ENCODE measurements around the gene TSPAN7. TPM values are rescaled to one million over a fixed set of nuclear protein-coding genes. Genes with fewer than 3 reads are reported as not detected.

Gene TSPAN7
- total RNA-seq, 4 donors from 2014 or later = 26.9 to 170 (median 134) TPM

DNA sequence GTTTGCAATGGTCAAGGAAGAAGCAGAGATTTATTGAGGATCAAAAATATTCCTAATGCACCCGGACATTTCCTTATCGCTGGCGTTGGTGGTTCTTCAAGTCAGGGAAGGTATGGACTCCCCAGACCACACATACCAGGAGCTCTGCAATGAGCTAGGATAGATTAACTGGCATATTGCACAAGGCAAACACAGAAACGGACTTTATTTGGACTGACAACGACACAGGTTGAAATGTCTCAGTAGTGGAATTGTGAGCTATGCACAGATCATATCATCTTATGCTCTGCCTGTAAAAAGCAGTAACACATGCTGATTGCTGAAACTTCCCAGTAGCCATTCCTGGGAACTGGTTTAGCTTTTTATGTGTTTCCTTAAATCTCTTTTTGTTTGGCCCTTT lies 1.7 kb downstream of the TSPAN7 start:
- Histone ChIP-seq H3K27me3 (no peaks in the 10 kb centered on the region), H3K9me3 (no peaks in the 10 kb centered on the region), H3K4me3 (peak overlapping the region in 3 of 4 donors; percentile 42 to 65 (median 53)), H3K36me3 (no peaks in the 10 kb centered on the region), H3K27ac (peak overlapping the region; percentile 65 to 77 (median 70)), H3K4me1 (peaks cover 0 to 6% (median 0%) of the 10 kb centered on the region in 4 donors)
- TF ChIP-seq POLR2A (IDR thresholded peaks at IDR 0.05) (no peak), EP300 (IDR thresholded peaks at IDR 0.05; ENCODE audit: low read depth) (no peak), POLR2AphosphoS5 (IDR thresholded peaks at IDR 0.05) (no peak)
- TF ChIP-seq, protein P1, sequence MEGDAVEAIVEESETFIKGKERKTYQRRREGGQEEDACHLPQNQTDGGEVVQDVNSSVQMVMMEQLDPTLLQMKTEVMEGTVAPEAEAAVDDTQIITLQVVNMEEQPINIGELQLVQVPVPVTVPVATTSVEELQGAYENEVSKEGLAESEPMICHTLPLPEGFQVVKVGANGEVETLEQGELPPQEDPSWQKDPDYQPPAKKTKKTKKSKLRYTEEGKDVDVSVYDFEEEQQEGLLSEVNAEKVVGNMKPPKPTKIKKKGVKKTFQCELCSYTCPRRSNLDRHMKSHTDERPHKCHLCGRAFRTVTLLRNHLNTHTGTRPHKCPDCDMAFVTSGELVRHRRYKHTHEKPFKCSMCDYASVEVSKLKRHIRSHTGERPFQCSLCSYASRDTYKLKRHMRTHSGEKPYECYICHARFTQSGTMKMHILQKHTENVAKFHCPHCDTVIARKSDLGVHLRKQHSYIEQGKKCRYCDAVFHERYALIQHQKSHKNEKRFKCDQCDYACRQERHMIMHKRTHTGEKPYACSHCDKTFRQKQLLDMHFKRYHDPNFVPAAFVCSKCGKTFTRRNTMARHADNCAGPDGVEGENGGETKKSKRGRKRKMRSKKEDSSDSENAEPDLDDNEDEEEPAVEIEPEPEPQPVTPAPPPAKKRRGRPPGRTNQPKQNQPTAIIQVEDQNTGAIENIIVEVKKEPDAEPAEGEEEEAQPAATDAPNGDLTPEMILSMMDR (IDR thresholded peaks at IDR 0.05) = no peak
- 39% methylated on average over 5 of the region's 5 CpGs; no CpG with 5 or more reads in 1 of the 2 donors for WGBS, 2 donors (ENCODE audit: low coverage in 1 of 2)
- intact Hi-C loops (cut with DNase I; ENCODE audit: low total_unique reads) (no loop called here), in situ Hi-C loops (cut with MboI; ENCODE audit: low pct_ligation_motif_present in 1 of 4, low pct_unique_long_range_greater_than_20kb in 1 of 4, low sequenced_read_pairs in 3 of 4) (no loop called here)
- no peak for DNase-seq

DNA sequence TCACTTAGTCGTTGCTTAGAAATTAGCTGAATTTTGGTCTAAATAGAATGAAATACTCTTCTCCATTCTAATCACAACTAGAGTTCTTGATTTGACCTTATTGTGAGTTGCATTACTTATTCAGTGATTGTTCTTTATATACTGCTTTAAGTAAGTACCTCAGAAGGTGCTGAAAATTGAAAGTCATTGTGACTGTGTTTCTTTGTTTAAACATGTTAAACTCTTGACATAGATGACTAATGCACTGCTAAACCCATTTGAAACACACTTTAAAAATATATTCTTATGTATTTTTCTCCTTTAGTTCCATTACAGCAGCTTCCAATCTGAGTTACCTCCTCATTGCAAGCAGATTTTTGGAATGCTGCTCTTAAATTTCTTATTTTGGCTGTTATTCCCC lies 9.1 kb downstream of the TSPAN7 start:
- in situ Hi-C loops (cut with MboI; ENCODE audit: low pct_ligation_motif_present in 1 of 4, low pct_unique_long_range_greater_than_20kb in 1 of 4, low sequenced_read_pairs in 3 of 4) = no loop called here
- H3K4me1 ChIP-seq = no peaks in the 10 kb centered on the region
- intact Hi-C loops (cut with DNase I; ENCODE audit: low total_unique reads) = no loop called here
- 80 to 88% methylated on average over 1 of the region's 1 CpG for WGBS, 2 donors (ENCODE audit: low coverage in 1 of 2)
- no peak for DNase-seq
- H3K27ac ChIP-seq = no peak overlapping the region
- H3K27me3 ChIP-seq = no peaks in the 10 kb centered on the region
- no peaks in the 10 kb centered on the region for H3K9me3 ChIP-seq
- H3K36me3 ChIP-seq = no peaks in the 10 kb centered on the region
- H3K4me3 ChIP-seq = no peak overlapping the region
- TF ChIP-seq EP300 (IDR thresholded peaks at IDR 0.05; ENCODE audit: low read depth) = no peak
- TF ChIP-seq POLR2A (IDR thresholded peaks at IDR 0.05) = no peak
- TF ChIP-seq, protein P1 (IDR thresholded peaks at IDR 0.05) = no peak

DNA sequence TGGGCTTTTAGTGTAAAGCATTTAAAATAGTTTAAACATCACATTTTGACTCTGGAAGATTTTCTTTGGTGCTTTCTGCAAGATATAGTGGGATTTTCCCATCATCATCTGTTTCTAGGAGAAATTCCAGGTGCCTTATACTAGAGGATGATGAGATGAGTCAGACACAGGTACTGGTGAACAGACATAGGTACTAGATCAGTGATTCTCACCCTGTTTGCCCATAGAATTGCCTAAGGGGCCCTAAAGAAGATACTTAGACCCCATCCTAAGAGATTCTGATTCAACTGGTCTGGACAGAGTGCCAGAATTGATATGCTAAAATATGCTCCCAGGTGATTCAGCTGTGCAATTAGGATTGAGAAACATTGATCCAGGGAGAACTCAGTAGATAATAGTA lies 9.7 kb downstream of the TSPAN7 start:
- Histone ChIP-seq H3K4me1 (peaks cover 0 to under 1% (median 0%) of the 10 kb centered on the region in 4 donors), H3K27ac (no peak overlapping the region), H3K27me3 (no peaks in the 10 kb centered on the region), H3K36me3 (no peaks in the 10 kb centered on the region), H3K4me3 (no peak overlapping the region), H3K9me3 (no peaks in the 10 kb centered on the region)
- intact Hi-C loops (cut with DNase I; ENCODE audit: low total_unique reads) (no loop called here), in situ Hi-C loops (cut with MboI; ENCODE audit: low pct_ligation_motif_present in 1 of 4, low pct_unique_long_range_greater_than_20kb in 1 of 4, low sequenced_read_pairs in 3 of 4) (no loop called here)
- no peak for TF ChIP-seq POLR2A (IDR thresholded peaks at IDR 0.05)
- TF ChIP-seq, protein P1 (IDR thresholded peaks at IDR 0.05) = no peak
- no peak for TF ChIP-seq POLR2AphosphoS5 (IDR thresholded peaks at IDR 0.05)
- no peak for TF ChIP-seq EP300 (IDR thresholded peaks at IDR 0.05; ENCODE audit: low read depth)
- DNase-seq = no peak

DNA sequence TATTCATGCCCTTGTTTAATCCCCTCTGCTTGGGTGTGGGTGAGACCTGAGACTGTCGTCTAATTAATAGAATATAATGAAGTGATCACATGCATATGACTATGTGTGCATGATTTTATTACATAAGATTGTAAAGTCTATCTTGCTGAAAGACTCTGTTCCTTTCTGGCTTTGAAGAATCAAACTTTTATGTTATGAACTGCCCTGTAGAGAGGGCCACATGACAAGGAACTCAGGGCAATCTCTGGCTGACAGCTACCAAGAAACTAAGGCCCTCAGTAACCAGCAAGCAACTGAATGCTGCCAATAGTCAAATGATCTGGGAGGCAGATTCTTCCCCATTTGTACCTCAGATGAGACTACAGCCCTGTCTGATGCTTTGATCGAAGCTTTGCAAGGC lies 13.5 kb downstream of the TSPAN7 start:
- TF ChIP-seq EP300 (IDR thresholded peaks at IDR 0.05; ENCODE audit: low read depth) (no peak), POLR2AphosphoS5 (IDR thresholded peaks at IDR 0.05) (no peak), POLR2A (IDR thresholded peaks at IDR 0.05) (no peak)
- TF ChIP-seq, protein P1 (IDR thresholded peaks at IDR 0.05) = no peak
- Histone ChIP-seq H3K4me1 (peaks cover 0 to 16% (median 5%) of the 10 kb centered on the region in 4 donors), H3K36me3 (no peaks in the 10 kb centered on the region), H3K4me3 (no peak overlapping the region), H3K27me3 (no peaks in the 10 kb centered on the region), H3K9me3 (no peaks in the 10 kb centered on the region), H3K27ac (peak overlapping the region; percentile 31 to 64 (median 58))
- 69% methylated on average over 2 of the region's 2 CpGs; no CpG with 5 or more reads in 1 of the 2 donors for WGBS, 2 donors (ENCODE audit: low coverage in 1 of 2)
- in situ Hi-C loops (cut with MboI; ENCODE audit: low pct_ligation_motif_present in 1 of 4, low pct_unique_long_range_greater_than_20kb in 1 of 4, low sequenced_read_pairs in 3 of 4) (no loop called here), intact Hi-C loops (cut with DNase I; ENCODE audit: low total_unique reads) (no loop called here)
- peak; percentile 13 for DNase-seq
